Prostate gland (tissue), 2 donors: ENCODE measurements around the gene GPAM. TPM values are rescaled to one million over a fixed set of nuclear protein-coding genes. Genes with fewer than 3 reads are reported as not detected.

Experiments
- DNase-seq: peaks from one replicate; pipeline ENCODE4 v3.0.0-alpha.2; 2019; ENCODE audit warnings: low spot score
- H3K27ac ChIP-seq, 2 donors: fragments of 200-600 bp; sonication (generic); 2 replicates each; pipeline ENCODE4 v1.5.1; 2017 to 2019
- H3K27me3 ChIP-seq: fragments of 200-600 bp; sonication (generic); replicated peaks from 2 replicates; pipeline ENCODE4 v1.5.1; 2019; ENCODE audit not compliant: insufficient read depth
- H3K36me3 ChIP-seq, 2 donors: fragments of 200-600 bp; sonication (generic); 1 replicate in 1 of 2; 2 replicates in 1 of 2; pipeline versions ENCODE4 v1.5.1 to v1.8.1; 2017 to 2019
- H3K4me1 ChIP-seq: fragments of 200-600 bp; sonication (generic); replicated peaks from 2 replicates; pipeline ENCODE4 v1.5.1; 2019
- H3K4me3 ChIP-seq, 2 donors: fragments of 200-600 bp; sonication (generic); 2 replicates each; pipeline ENCODE4 v1.5.1; 2017 to 2019
- H3K9me3 ChIP-seq: fragments of 200-600 bp; sonication (generic); 2 replicates; pipeline ENCODE4 v1.5.1; 2017
- POLR2A ChIP-seq: fragments of 450-650 bp; IDR thresholded peaks from one replicate; pipeline ENCODE4 v1.6.1; 2016; ENCODE audit warnings: antibody characterized with exemption, mild to moderate bottlenecking
- POLR2AphosphoS5 ChIP-seq: sonication (generic); formaldehyde crosslinking; IDR thresholded peaks from one replicate; pipeline ENCODE4 v1.6.1; 2017; ENCODE audit warnings: antibody characterized with exemption
- WGBS: methylation state at CpG from one replicate; pipeline ENCODE4 v1.1.5; 2018; 5-methylcytosine and 5-hydroxymethylcytosine counted together
- intact Hi-C: fragments of 100-400 bp; cut with DNase I; formaldehyde crosslinking; loops from one replicate; pipeline ENCODE4 v1.14.2; 2022
- total RNA-seq, 2 donors: library from RNA; depleted of rRNA; stranded (reverse); fragments of >200 nt; gene quantifications; one replicate each; pipeline ENCODE4 v1.1.0, GENCODE V29; 2016
- TF ChIP-seq, protein P1 (sequence below), 4 experiments: fragments of 200-600 bp in 2 of 4; fragments of 450-650 bp in 2 of 4; sonication (generic) in 2 of 4; IDR thresholded peaks; 1 replicate in 3 of 4; 2 replicates in 1 of 4; pipeline ENCODE4 v1.5.1; 2016 to 2019; ENCODE audit warnings: antibody characterized with exemption in 4 of 4, mild to moderate bottlenecking in 2 of 4, moderate library complexity in 2 of 4

The GPAM gene
- total RNA-seq, 2 donors from 2014 or later: 4.2 to 14.9 TPM

DNA sequence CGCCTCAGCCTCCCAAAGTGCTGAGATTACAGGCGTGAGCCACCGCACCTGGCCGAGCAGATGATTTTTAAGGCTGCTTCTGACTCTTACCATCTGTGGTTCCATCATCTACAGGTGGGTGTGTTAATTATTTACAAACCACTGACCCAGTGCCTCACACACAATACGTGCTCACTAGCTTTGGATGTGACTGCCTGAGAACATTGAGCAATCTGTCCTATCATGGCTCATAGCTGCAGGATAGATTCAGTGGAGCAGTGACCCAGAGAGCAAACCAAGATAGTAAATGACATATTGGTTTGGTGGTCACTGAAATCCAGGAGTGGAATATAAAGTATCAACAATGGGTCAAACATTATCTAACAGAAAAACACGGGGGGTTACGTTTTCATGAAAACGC lies 24.1 kb downstream of the GPAM start:
- no peak overlapping the region for H3K4me3 ChIP-seq
- H3K27me3 ChIP-seq: no peaks in the 10 kb centered on the region
- no peak for DNase-seq
- TF ChIP-seq, protein P1, sequence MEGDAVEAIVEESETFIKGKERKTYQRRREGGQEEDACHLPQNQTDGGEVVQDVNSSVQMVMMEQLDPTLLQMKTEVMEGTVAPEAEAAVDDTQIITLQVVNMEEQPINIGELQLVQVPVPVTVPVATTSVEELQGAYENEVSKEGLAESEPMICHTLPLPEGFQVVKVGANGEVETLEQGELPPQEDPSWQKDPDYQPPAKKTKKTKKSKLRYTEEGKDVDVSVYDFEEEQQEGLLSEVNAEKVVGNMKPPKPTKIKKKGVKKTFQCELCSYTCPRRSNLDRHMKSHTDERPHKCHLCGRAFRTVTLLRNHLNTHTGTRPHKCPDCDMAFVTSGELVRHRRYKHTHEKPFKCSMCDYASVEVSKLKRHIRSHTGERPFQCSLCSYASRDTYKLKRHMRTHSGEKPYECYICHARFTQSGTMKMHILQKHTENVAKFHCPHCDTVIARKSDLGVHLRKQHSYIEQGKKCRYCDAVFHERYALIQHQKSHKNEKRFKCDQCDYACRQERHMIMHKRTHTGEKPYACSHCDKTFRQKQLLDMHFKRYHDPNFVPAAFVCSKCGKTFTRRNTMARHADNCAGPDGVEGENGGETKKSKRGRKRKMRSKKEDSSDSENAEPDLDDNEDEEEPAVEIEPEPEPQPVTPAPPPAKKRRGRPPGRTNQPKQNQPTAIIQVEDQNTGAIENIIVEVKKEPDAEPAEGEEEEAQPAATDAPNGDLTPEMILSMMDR (IDR thresholded peaks at IDR 0.05): no peak
- TF ChIP-seq POLR2A (no peak), POLR2AphosphoS5 (no peak)
- intact Hi-C loops: no loop called here
- peaks cover 0 to 9% of the 10 kb centered on the region in 2 donors for H3K36me3 ChIP-seq
- no peaks in the 10 kb centered on the region for H3K9me3 ChIP-seq
- no peaks in the 10 kb centered on the region for H3K4me1 ChIP-seq
- WGBS: 96% methylated on average over 8 of the region's 8 CpGs
- H3K27ac ChIP-seq: no peak overlapping the region

GRCh38 chr10:112151524-112152039 lies 32.0 kb downstream of the GPAM start:
- WGBS: 96% methylated on average over 4 of the region's 4 CpGs
- no peaks in the 10 kb centered on the region for H3K4me1 ChIP-seq
- intact Hi-C loops: no loop called here
- no peaks in the 10 kb centered on the region for H3K27me3 ChIP-seq
- H3K36me3 ChIP-seq: peaks cover 0 to 3% of the 10 kb centered on the region in 2 donors
- H3K27ac ChIP-seq: no peak overlapping the region
- no peak for DNase-seq
- no peak overlapping the region for H3K4me3 ChIP-seq
- TF ChIP-seq, protein P1 (IDR thresholded peaks at IDR 0.05): no peak
- TF ChIP-seq POLR2A (no peak), POLR2AphosphoS5 (no peak)
- no peaks in the 10 kb centered on the region for H3K9me3 ChIP-seq

GRCh38 chr10:112148331-112148730 lies 35.2 kb downstream of the GPAM start:
- H3K27ac ChIP-seq: no peak overlapping the region
- H3K4me1 ChIP-seq: no peaks in the 10 kb centered on the region
- no peaks in the 10 kb centered on the region for H3K9me3 ChIP-seq
- 84% methylated on average over 3 of the region's 3 CpGs for WGBS
- H3K4me3 ChIP-seq: no peak overlapping the region
- no peaks in the 10 kb centered on the region for H3K36me3 ChIP-seq
- TF ChIP-seq POLR2A: no peak
- TF ChIP-seq, protein P1 (IDR thresholded peaks at IDR 0.05): no peak
- no peak for TF ChIP-seq POLR2AphosphoS5
- no peak for DNase-seq
- no peaks in the 10 kb centered on the region for H3K27me3 ChIP-seq
- intact Hi-C loops: no loop called here

GRCh38 chr10:112146799-112147198 lies 36.8 kb downstream of the GPAM start:
- H3K36me3 ChIP-seq: no peaks in the 10 kb centered on the region
- H3K27ac ChIP-seq: no peak overlapping the region
- no peak for DNase-seq
- no peaks in the 10 kb centered on the region for H3K27me3 ChIP-seq
- H3K9me3 ChIP-seq: no peaks in the 10 kb centered on the region
- H3K4me1 ChIP-seq: no peaks in the 10 kb centered on the region
- 93% methylated on average over 6 of the region's 6 CpGs for WGBS
- intact Hi-C loops: no loop called here
- no peak for TF ChIP-seq POLR2AphosphoS5
- TF ChIP-seq POLR2A: no peak
- TF ChIP-seq, protein P1 (IDR thresholded peaks at IDR 0.05): no peak
- H3K4me3 ChIP-seq: no peak overlapping the region

- WGBS: 94% methylated on average over 5 of the region's 5 CpGs
- Histone ChIP-seq H3K9me3 (no peaks in the 10 kb centered on the region), H3K36me3 (no peaks in the 10 kb centered on the region), H3K4me3 (no peak overlapping the region), H3K4me1 (no peaks in the 10 kb centered on the region), H3K27ac (no peak overlapping the region), H3K27me3 (no peaks in the 10 kb centered on the region)
- intact Hi-C loops: no loop called here
- no peak for DNase-seq
- no peak for TF ChIP-seq POLR2AphosphoS5
- no peak for TF ChIP-seq POLR2A
These were observed 38.3 kb downstream of the GPAM start for GRCh38 chr10:112145263-112145662.
